Measurements from ENCODE around the gene STXBP6.

The STXBP6 gene

GRCh38 chr14:25050269-25051150 is 563 bp upstream of the STXBP6 start:
- no peak for DNase-seq

DNA sequence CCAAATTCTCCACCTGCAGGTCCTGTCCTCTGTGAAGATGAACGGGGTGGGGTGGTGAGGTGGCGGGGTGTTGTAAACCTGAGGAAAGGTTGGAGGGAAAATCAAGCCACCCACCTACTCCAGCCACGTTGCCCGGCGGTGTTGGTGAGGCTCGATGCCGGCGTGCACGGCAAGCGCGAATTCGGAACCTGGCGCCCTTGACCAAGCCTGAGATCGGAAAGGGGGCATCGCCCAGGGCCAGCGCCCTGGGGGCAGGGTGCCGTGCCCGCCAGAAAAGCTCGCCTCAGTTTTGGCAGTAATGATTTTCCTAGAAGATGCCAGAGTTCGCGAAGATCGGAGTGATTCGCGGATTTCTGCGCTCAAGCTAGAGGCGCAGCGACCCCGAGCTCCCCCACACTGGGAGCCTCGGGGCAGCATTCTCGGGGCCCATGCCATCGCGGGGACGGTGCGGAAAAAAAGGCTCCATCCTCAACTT is 817 bp downstream of the STXBP6 start:
- DNase-seq = no peak

DNA sequence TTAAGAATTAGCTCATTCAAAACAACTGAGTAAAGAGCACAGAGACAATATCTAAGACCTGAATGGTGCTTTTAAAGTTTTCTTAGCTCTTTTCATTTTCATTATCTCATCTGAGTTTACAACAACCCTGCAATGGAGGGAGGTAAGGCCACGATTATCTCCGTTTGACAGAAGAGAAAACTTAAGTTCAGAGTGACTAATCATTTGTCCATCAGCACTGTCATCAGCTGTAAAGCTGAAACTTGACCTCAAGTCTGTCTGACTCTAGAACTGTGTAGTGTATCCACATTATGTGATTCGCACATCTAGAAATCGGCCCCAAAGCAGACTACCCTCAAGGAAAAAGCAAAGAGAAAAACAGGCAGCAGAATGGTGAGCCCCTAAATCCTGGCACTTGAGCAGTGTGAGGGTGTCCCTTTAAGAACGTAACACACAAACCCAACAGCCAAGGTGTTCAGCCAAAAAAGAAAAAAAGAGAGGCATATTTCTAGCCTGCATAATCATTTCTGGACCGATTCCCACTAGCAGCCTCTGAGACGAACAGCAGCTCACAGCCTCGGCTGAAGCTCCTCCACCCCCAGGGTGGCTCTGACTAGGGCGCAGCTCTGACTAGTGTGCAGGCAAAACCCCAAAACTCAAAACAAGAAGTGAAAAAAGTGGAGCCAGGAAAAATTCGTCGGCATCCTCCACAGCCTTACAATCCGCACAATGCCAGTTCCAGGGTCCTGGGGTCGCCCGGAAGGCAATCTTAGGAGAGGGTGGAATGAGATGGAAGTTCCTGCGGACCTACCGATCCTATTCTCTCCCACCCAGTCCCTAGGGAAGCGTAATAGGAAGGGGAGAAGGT is 1.6 kb downstream of the STXBP6 start:
- no peak for DNase-seq

DNA sequence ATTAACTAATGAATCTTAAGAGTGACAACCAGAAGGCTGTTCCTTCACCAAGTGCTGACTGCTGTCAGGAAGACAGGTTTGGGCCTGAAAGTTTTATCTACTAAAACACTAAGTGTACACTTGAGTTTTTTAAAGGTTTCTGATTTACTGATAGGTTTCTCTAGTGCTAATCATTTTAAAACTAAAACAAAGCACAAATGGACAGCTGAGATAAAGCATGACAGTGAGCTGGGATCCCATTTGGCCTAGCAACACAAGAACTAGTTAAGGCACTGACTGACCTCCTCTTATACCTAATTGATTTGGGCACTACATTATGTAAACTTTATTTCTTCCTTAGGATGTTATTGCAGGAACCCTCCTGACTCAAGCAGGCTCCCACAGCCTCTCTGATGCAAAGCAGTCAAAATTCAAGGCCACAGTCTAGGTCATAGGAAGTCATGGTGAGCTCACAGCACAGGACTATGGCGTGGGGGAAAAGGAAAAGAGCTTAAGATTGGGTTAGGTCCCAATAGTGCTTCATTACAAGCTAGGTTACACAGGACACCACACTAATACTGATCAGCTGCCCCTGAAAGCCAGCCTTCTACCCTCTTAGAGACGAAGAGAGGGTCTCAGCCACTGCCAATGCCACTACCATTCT is 3.5 kb downstream of the STXBP6 start:
- DNase-seq = no peak

DNA sequence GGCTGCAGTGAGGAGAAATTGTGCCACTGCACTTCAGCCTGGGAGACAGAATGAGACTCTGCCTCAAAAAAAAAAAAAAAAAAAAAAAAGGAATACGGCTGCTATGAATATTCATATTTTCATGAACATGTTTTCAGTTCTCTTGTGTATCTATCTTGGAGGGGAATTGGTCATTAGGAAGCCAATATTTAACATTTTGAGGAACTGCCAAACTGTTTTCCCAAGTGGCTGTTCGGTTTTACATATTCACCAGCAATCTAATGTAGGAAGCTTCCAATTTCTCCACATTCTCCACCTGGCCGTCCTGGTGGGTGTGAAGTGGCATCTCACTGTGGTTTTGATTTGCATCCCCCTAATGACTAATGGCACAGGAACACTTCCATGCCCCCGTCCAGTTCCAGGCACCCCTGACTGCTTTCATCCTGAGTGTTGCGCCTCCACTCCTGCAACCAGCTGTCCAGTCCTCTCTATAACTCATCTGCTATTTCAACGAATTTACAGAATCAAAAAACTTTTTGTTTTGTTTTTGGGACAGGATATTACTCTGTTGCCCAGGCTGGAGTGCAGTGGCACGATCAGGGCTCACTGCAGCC is 5.7 kb downstream of the STXBP6 start:
- no peak for DNase-seq

GRCh38 chr14:25042362-25043299 is 7.3 kb downstream of the STXBP6 start:
- no peak for DNase-seq

- no peak for DNase-seq
These were observed 8.0 kb downstream of the STXBP6 start for GRCh38 chr14:25041898-25042297.

GRCh38 chr14:25041484-25041883 is 8.5 kb downstream of the STXBP6 start:
- no peak for DNase-seq

- DNase-seq = no peak
These were observed 10.0 kb downstream of the STXBP6 start for GRCh38 chr14:25039933-25040332.

DNA sequence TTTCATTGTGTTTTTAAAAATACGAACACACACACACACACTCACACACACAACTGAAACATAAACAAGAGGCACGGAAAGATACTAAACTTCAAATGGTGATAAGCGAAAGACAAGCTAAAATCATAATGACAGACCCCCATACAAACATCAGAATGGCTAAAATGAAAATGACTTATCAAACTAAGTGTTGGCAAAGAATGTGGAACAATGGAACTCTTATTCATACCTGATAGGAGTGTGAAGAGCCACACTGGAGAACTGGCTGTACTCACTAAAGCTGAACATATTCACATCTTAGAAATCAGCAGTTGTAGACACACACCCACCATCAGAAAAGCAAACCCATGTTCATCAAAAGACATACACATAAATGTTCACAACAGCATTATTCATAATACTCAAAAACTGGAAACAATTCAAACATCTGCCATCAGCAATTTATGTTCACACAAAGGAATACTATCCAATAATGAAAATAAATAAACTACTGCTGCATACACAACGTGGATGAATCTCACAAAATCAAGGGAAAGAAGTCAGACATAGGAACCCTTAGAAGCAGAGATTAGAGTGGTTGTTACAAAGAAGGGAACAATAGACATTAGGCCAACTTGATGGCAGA is 11.8 kb downstream of the STXBP6 start:
- DNase-seq = no peak

GRCh38 chr14:25037032-25037431 is 12.9 kb downstream of the STXBP6 start:
- no peak for DNase-seq

- DNase-seq = no peak
These were observed 14.9 kb downstream of the STXBP6 start for GRCh38 chr14:25034803-25035681.

DNA sequence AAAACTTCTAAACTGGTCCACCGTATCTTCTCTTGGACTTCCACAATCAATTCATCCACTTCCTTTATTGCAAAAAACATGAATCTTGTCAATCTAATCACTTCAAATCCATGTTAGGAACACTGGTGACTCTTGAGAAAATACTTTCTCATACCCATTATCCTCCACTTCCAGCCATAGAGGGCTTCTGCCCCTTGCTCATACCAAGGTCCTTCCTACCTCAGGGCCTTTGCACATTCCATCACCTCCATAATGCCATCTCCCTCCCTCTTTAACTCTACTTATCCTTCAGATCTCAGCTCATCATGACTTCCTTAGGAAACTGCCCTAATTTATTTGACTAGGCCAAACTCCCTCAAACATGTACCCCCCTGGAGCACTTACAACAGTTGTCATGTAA is 16.6 kb downstream of the STXBP6 start:
- DNase-seq = no peak

DNA sequence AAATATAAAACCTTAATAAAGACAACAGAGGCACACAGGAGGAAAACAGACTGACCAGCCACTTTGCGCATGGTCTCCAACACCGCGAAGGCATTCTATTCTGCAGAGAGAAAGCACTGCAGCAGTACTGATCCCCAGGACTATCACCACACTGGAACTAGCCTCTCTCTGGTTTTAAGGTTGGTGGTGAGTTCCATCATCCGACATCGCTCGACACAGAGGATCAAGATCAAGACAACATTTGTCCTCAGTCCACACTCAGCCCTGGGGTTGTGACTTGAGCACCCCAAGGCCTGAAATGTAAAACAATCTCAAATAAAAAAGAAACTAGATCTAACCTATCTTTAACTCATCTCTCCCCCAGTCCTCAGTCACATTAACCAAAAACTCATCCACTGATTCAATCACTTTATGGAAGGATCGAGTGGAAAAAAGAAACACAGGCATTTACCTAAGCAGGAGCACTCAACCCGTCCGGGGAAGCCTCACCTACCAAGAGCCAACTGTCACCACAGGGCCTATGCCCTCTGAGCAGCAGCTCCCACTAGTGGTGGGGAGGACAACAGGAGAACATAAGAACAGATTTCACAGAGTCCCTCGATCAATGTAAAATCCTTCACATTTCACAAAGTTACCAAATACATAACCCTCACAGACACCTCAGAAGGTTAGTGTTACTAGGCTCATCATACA is 17.7 kb downstream of the STXBP6 start:
- DNase-seq = no peak

DNA sequence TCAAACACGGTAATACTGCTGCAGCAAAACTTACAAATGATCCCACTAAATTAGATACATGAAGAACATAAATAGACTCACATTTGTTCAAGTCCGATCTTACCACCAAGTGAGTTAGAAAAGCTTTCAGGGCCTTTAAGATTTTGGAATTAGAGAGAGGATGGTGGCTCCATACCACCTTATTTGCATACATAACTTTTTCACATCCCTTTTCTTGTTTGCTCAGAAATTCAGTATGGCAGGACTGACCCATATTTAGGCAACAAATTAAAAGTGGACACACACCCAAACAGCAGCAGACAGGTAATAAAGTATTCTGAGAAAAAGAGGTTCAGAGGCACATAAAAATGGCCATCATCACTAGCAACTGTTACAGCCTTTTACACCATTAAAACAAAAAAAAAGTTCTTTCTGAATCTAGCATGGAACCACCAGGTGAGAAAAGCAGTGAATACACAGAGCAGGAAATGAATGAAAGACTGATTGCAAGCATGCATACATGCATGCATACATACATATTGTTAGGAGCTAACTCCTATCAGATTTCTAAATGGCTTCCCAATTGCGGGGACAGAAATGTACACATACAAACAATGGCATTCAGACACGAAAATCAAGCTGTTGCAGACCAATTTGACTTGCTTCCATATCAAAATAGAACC is 23.3 kb downstream of the STXBP6 start:
- no peak for DNase-seq

- no peak for DNase-seq
These were observed 30.1 kb downstream of the STXBP6 start for GRCh38 chr14:25019892-25020291.

DNA sequence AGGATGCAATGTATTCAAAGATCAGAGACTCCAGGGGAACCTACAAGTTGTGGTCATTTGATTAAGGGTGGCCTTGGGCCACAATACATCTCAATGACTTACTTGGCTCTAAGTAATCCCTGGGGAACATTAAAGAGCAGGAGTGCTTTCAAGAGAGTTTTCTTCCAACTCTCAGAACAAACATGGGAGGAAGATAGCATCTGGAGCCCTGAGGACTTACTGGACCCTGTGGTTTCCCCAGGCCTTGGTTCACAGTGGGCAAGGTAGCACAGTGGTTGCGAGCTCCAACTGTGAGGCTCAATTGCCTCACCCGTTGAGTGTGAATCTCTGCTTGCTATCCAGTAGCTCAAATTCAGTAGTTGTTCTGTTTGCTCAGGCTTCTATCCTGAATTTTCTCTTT is 32.4 kb downstream of the STXBP6 start:
- no peak for DNase-seq

DNA sequence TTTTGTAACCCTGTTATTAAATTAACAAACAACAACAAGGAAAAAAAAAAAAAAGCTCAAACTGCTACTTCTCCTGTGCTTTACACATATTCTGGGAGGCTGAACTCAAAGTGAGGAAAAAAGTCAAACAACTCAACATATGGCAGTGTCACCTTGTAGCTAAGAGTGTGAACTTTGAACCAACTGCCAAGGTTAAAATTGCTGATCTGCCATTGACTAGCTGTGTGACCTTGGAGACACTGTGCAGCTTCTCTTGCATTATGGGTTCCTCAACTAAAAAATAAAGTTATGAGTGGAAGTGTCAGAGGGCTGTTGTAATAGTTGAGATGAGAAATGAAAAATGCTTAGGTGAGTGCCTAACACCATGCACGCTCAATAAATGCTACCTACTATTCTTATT is 34.2 kb downstream of the STXBP6 start:
- DNase-seq = no peak

DNA sequence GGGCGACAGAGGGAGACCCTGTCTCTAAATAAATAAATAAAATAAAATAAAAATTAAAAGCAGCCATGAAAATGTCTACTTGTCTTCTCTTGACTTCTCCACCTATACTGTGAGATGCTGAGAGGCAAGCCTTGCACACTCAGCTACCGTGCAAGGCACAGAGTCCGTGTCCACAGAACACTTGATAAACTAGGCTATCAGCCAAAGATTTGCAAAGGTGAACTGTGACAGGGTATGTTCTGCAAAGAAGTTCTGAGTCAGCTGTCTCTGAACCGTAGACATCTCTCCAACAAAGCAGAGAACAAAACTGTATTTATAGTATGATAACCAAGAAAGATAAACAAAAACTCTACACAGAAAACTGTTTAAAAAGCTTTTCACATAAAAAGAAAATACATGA is 35.5 kb downstream of the STXBP6 start:
- no peak for DNase-seq

Data from activated CD8-positive, alpha-beta memory T cell treated with anti-CD3 and anti-CD28 coated beads, Interleukin-2, amount 50 U/mL, for 4 hours (primary cell).